Measurements from ENCODE around the gene PLXNB1.

DNA sequence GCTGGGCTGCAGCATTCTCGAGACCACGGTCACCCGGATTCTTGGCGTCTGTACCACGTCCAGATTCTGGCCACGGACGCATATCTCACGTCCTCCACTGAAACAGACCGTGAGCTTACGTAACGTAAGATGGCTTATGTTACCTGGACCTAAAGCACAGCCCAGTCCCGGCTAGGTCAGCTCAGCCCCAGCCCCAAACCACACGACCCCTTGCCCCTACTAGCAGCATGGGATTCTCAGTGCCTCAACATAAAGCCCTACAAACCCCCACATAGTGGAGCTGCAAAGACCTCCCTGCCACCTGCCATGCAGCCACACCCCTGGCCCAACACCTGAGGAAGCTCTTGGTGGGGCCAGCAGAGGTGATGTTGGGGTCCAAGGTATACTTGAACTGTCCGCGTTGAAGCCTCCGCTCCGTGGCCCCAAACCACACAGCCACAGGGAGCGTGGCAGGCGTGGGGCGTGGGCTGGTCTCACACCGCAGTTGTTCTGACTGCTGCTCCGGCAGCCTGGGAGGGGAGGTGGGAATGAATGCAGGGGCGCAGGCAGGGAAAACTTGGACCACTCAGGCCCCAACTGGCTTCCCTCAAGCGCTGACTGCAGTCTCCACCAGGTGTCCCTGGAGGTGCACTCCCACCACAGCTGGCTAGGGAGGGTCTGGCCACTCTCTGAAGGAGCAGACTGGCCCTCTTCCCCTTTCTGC is 14.5 kb downstream of the PLXNB1 start:
- TF ChIP-seq, protein P1, sequence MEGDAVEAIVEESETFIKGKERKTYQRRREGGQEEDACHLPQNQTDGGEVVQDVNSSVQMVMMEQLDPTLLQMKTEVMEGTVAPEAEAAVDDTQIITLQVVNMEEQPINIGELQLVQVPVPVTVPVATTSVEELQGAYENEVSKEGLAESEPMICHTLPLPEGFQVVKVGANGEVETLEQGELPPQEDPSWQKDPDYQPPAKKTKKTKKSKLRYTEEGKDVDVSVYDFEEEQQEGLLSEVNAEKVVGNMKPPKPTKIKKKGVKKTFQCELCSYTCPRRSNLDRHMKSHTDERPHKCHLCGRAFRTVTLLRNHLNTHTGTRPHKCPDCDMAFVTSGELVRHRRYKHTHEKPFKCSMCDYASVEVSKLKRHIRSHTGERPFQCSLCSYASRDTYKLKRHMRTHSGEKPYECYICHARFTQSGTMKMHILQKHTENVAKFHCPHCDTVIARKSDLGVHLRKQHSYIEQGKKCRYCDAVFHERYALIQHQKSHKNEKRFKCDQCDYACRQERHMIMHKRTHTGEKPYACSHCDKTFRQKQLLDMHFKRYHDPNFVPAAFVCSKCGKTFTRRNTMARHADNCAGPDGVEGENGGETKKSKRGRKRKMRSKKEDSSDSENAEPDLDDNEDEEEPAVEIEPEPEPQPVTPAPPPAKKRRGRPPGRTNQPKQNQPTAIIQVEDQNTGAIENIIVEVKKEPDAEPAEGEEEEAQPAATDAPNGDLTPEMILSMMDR (IDR thresholded peaks at IDR 0.05 in 2 of 3, conservative IDR thresholded peaks at IDR 0.05 in 1 of 3; ENCODE audit: borderline replicate concordance in 1 of 3, insufficient read depth in 1 of 3, low read depth in 2 of 3, low read length in 2 of 3): peak in 1 of 3 experiments; percentile 19; a peak in 1 of 6 replicates
- no peak for TF ChIP-seq POLR2A (IDR thresholded peaks at IDR 0.05; ENCODE audit: borderline replicate concordance, extremely low read depth, insufficient read depth, insufficient read length)
- TF ChIP-seq MAX (IDR thresholded peaks at IDR 0.05): no peak
- TF ChIP-seq EZH2 (IDR thresholded peaks at IDR 0.05): no peak
